ENCODE data around the gene CRYBA1.
"Not testable (repeated sequence)": the region's sequence is repeated elsewhere in the genome, so short reads cannot be mapped to it uniquely, and the experiment has no call there.

The CRYBA1 gene

GRCh38 chr17:29246628-29247027 lies at the start of gene CRYBA1:
CRYBA1 (plus strand) TSS chr17:29246859; CDS start chr17:29246864, 5 bp downstream.
- no peak for DNase-seq

GRCh38 chr17:29197516-29198272 lies 49.0 kb upstream of the CRYBA1 start:
- no peak for DNase-seq

GRCh38 chr17:29204068-29204804 lies 42.4 kb upstream of the CRYBA1 start:
- not testable (repeated sequence) for DNase-seq

- DNase-seq = no peak
Observed at GRCh38 chr17:29205047-29205446, 41.6 kb upstream of the CRYBA1 start.

- no peak for DNase-seq
Observed at GRCh38 chr17:29207975-29208374, 38.7 kb upstream of the CRYBA1 start.

- no peak for DNase-seq
Observed at GRCh38 chr17:29209073-29209472, 37.6 kb upstream of the CRYBA1 start.

- no peak for DNase-seq
Observed at GRCh38 chr17:29210879-29211278, 35.8 kb upstream of the CRYBA1 start.

GRCh38 chr17:29212094-29212631 lies 34.5 kb upstream of the CRYBA1 start:
- DNase-seq = no peak

GRCh38 chr17:29212681-29213121 lies 34.0 kb upstream of the CRYBA1 start:
- no peak for DNase-seq

GRCh38 chr17:29214215-29215146 lies 32.2 kb upstream of the CRYBA1 start:
- DNase-seq = no peak

GRCh38 chr17:29215174-29215573 lies 31.5 kb upstream of the CRYBA1 start:
- DNase-seq = no peak

GRCh38 chr17:29215717-29216116 lies 30.9 kb upstream of the CRYBA1 start:
- no peak for DNase-seq

GRCh38 chr17:29216181-29216580 lies 30.5 kb upstream of the CRYBA1 start:
- no peak for DNase-seq

GRCh38 chr17:29216856-29217255 lies 29.8 kb upstream of the CRYBA1 start:
- no peak for DNase-seq

- DNase-seq = peak; percentile 73 to 76
Observed at GRCh38 chr17:29219378-29220047, 27.1 kb upstream of the CRYBA1 start.

- not testable (repeated sequence) for DNase-seq
Observed at GRCh38 chr17:29221338-29221737, 25.3 kb upstream of the CRYBA1 start.

- DNase-seq = no peak
Observed at GRCh38 chr17:29225396-29225795, 21.3 kb upstream of the CRYBA1 start.

GRCh38 chr17:29233301-29233700 lies 13.4 kb upstream of the CRYBA1 start:
- DNase-seq = no peak

- DNase-seq = not testable (repeated sequence)
Observed at GRCh38 chr17:29234972-29235371, 11.7 kb upstream of the CRYBA1 start.

- DNase-seq = no peak
Observed at GRCh38 chr17:29235904-29236303, 10.8 kb upstream of the CRYBA1 start.

GRCh38 chr17:29237476-29238132 lies 9.1 kb upstream of the CRYBA1 start:
- no peak for DNase-seq

Data from stimulated activated CD4-positive, alpha-beta T cell treated with anti-CD3 and anti-CD28 coated beads, Interleukin-2, amount 100 ng/mL, for 48 hours (primary cell).